Ovary (tissue), 9 donors: Measurements from ENCODE around the gene ONECUT3. TPM values are rescaled to one million over a fixed set of nuclear protein-coding genes. Genes with fewer than 3 reads are reported as not detected.

Source experiments
- DNase-seq, 5 donors: peaks; one replicate each; pipeline ENCODE4 v3.0.0-alpha.2; 2019 to 2020
- H3K27ac ChIP-seq, 2 donors: fragments of 200-600 bp; one replicate each; pipeline versions ENCODE4 v1.5.1 to v1.8.0; 2019 to 2022
- H3K27me3 ChIP-seq: fragments of 200-600 bp; one replicate; pipeline ENCODE4 v1.8.0; 2022
- H3K36me3 ChIP-seq: fragments of 200-600 bp; sonication (generic); one replicate; pipeline ENCODE4 v1.5.1; 2019
- H3K4me1 ChIP-seq: one replicate; pipeline ENCODE4 v1.8.1; 2013; ENCODE audit warnings: mild to moderate bottlenecking, moderate library complexity; ENCODE audit not compliant: insufficient read depth
- H3K4me3 ChIP-seq: fragments of 200-600 bp; sonication (generic); one replicate; pipeline ENCODE4 v1.5.1; 2017
- H3K9me3 ChIP-seq, 2 donors: fragments of 200-600 bp in 1 of 2; sonication (generic) in 1 of 2; one replicate each; pipeline versions ENCODE4 v1.5.1 to v1.8.1; 2013 to 2019; ENCODE audit warnings: mild to moderate bottlenecking in 1 of 2, moderate library complexity in 1 of 2
- EP300 ChIP-seq: sonication (generic); formaldehyde crosslinking; IDR thresholded peaks from one replicate; pipeline ENCODE4 v1.6.1; 2017; ENCODE audit warnings: antibody characterized with exemption
- POLR2A ChIP-seq: fragments of 450-650 bp; IDR thresholded peaks from one replicate; pipeline ENCODE4 v1.6.1; 2017; ENCODE audit warnings: antibody characterized with exemption, mild to moderate bottlenecking, moderate library complexity
- WGBS, 3 donors: extraction: QIAGEN DNeasy Blood & Tissue Kit in 1 of 3; methylation state at CpG; one replicate each; pipeline versions ENCODE4 v1.1.5 to v1.1.7; 2013 to 2017; 5-methylcytosine and 5-hydroxymethylcytosine counted together
- intact Hi-C, 4 donors: fragments of 100-400 bp; cut with DNase I; formaldehyde crosslinking; loops; one replicate each; pipeline versions ENCODE4 v1.11.0 to v1.15.1; 2022 to 2023
- polyA plus RNA-seq, 2 donors: library from polyadenylated mRNA; stranded (reverse); fragments of 200-250 nt in 1 of 2; fragments of 350-450 nt in 1 of 2; fragmentation: Illumina TruSeq in 1 of 2; extraction: RNeasy Lipid Tissue Mini Kit (QIAGEN cat#74804) in 1 of 2; gene quantifications; one replicate each; pipeline ENCODE4 v1.2.3, GENCODE V29; 2013 to 2014
- total RNA-seq, 7 donors: library from RNA; depleted of rRNA in 2 of 7; stranded (reverse); fragments of >200 nt in 2 of 7; fragmentation: NEBNext Ultra II Directional in 3 of 7; extraction: Animal tissue kit (Norgen Biotek cat#: 25700) in 3 of 7; gene quantifications; one replicate each; pipeline versions ENCODE4 v1.1.0 to v1.2.4, GENCODE V29; 2016 to 2023
- TF ChIP-seq, protein P1 (sequence below), 3 donors: fragments of 450-650 bp in 2 of 3; fragments of 200-600 bp in 1 of 3; IDR thresholded peaks; one replicate each; pipeline versions ENCODE4 v1.5.1 to v1.8.0; 2016 to 2022; ENCODE audit warnings: antibody characterized with exemption in 3 of 3, mild to moderate bottlenecking in 1 of 3
- donor health status: DM: no; HTN: no; CAD: no; lungs with moderate emphysema.
- donor health status: DM: no; HTN: no; CAD: no.
- donor health status: Bipolar disorder and iron deficiency.
- donor health status: DM: yes; HTN: yes; CAD: no.
- donor health status: DM: no; HTN: no; CAD: no.
- donor health status: DM: yes; HTN: yes; CAD: no.

The ONECUT3 gene
- total and polyA plus RNA-seq, 9 donors: 0.05 TPM; not detected in 8

DNA sequence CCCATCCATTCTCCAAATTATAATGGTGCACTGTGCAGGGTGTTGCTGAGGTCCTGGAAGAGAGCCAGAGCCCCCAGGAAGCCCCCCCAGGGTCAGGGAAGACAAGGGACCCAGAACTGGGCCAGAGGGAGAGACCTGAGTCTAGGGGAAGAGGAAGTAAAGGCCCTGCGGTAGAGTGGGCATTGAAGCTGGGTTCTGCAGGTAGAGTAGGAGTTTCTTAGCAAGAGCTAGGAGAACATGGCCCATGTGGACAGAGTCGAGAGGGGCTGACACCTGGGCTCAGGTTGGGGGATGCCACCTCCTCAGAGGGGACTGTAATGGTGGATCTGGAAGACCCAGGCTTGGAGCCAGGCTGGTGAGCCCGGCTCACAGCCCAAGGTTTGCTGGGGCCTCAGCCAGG is 17.0 kb upstream of the ONECUT3 start:
- no peak overlapping the region for H3K4me3 ChIP-seq
- TF ChIP-seq POLR2A (no peak), EP300 (no peak)
- TF ChIP-seq, protein P1, sequence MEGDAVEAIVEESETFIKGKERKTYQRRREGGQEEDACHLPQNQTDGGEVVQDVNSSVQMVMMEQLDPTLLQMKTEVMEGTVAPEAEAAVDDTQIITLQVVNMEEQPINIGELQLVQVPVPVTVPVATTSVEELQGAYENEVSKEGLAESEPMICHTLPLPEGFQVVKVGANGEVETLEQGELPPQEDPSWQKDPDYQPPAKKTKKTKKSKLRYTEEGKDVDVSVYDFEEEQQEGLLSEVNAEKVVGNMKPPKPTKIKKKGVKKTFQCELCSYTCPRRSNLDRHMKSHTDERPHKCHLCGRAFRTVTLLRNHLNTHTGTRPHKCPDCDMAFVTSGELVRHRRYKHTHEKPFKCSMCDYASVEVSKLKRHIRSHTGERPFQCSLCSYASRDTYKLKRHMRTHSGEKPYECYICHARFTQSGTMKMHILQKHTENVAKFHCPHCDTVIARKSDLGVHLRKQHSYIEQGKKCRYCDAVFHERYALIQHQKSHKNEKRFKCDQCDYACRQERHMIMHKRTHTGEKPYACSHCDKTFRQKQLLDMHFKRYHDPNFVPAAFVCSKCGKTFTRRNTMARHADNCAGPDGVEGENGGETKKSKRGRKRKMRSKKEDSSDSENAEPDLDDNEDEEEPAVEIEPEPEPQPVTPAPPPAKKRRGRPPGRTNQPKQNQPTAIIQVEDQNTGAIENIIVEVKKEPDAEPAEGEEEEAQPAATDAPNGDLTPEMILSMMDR (IDR thresholded peaks at IDR 0.05): no peak
- no peaks in the 10 kb centered on the region for H3K4me1 ChIP-seq
- WGBS, 3 donors: 50 to 57% (median 56%) methylated on average over 3 of the region's 3 CpGs
- H3K36me3 ChIP-seq: no peaks in the 10 kb centered on the region
- H3K27ac ChIP-seq: no peak overlapping the region
- intact Hi-C loops: no loop called here
- peaks cover 0 to 3% of the 10 kb centered on the region in 2 donors for H3K9me3 ChIP-seq
- H3K27me3 ChIP-seq: no peaks in the 10 kb centered on the region
- DNase-seq: no peak

DNA sequence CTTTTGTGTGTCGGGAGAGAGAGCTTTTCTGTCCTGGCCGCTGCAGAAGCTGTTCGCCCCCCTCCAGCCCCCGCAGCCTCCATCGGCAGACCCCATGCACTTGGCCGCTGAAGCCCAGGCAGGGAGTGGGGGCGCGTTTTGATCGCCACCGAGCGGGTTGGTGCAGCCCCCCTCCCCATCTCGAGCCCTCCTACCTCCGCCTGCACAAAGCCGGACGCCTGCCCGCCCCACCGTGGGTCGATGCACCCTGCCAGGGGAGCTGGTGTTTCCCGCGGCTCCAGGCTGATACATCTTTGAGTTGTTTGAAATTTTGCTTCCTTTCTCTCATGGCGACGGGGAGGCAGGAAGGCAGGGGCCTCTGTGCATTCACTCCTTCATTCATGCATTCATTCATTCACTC is 16.4 kb upstream of the ONECUT3 start:
- Histone ChIP-seq H3K9me3 (peaks cover 0 to 3% of the 10 kb centered on the region in 2 donors), H3K27ac (no peak overlapping the region), H3K27me3 (no peaks in the 10 kb centered on the region), H3K4me1 (no peaks in the 10 kb centered on the region), H3K4me3 (no peak overlapping the region), H3K36me3 (no peaks in the 10 kb centered on the region)
- WGBS, 3 donors: 16 to 22% (median 18%) methylated on average over 22 of the region's 22 CpGs
- intact Hi-C loops: no loop called here
- TF ChIP-seq EP300 (no peak), POLR2A (no peak)
- TF ChIP-seq, protein P1 (IDR thresholded peaks at IDR 0.05): no peak
- no peak for DNase-seq

DNA sequence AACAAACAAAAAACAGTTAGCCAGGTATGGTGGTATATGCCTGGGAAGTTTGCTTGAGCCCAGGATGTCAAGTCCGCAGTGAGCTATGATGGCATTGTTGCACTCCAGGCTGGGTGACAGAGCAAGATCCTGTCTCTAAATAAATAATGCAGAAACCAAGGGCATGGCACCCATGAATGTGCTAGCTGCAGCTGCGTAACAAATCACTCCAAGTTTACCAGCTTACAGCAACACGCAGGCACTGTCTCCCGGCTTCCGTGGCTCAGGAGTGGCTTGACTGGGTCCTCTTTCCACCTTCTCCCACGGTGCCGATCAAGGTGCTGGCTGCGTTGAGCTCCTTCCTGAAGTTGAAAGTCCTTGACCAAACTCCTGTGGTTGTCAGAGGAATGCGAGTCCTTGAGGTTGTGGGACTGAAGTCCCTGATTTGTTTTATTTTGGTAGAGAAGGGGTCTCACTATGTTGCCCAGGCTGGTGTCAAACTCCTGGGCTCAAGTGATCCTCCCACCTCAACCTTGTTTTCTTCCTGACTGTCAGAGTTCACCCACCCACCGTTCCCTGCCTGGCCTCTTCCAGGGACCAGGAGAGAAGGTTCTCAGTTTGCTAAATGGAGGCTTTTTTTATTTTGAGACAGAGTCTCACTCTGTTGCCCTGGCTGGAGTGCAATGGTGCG is 13.2 kb upstream of the ONECUT3 start:
- Histone ChIP-seq H3K9me3 (peaks cover 0 to 3% of the 10 kb centered on the region in 2 donors), H3K36me3 (no peaks in the 10 kb centered on the region), H3K4me1 (no peaks in the 10 kb centered on the region), H3K27ac (no peak overlapping the region), H3K27me3 (peaks cover 4% of the 10 kb centered on the region), H3K4me3 (no peak overlapping the region)
- TF ChIP-seq EP300 (no peak), POLR2A (no peak)
- TF ChIP-seq, protein P1 (IDR thresholded peaks at IDR 0.05): no peak
- DNase-seq: no peak
- intact Hi-C loops: no loop called here
- 86 to 90% (median 87%) methylated on average over 11 of the region's 11 CpGs for WGBS, 3 donors

DNA sequence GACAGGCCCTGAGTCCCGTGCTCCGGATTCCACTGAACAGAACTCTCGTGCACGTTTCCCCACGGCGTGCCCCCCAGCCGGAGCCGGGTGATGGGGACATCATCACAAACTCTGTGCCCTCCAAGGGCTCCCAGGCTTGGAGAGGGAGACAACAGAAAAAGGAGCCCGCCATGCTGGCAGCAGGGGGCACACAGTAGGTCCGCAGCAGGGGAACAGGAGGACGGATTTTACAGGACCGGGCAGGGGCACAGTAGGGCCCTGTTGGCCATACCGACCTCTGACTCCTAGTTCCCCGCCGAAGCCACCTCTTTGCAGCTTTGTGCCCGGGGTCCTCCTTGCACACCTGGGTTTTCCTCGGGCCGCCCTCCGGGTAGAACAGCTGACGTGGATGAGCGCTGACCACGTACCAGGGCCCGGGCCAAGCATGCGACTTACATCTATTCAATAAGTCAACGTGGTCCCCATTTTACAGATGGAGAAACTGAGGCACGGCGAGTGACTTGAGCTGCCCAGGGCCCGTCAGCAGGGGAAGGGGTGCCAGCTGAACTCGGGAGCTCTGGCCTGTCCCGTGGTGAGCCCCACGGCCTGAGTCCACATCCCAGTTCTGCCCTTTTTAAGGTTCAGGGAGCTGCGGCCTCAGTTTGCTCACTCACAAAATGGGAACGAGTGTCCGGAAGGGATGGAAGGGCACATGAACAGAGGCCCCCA is 10.2 kb upstream of the ONECUT3 start:
- Histone ChIP-seq H3K4me3 (no peak overlapping the region), H3K4me1 (no peaks in the 10 kb centered on the region), H3K9me3 (peaks cover 0 to 3% of the 10 kb centered on the region in 2 donors), H3K27ac (no peak overlapping the region), H3K27me3 (peaks cover 4% of the 10 kb centered on the region), H3K36me3 (no peaks in the 10 kb centered on the region)
- 73 to 79% (median 76%) methylated on average over 30 to 34 of the region's 34 CpGs for WGBS, 3 donors
- TF ChIP-seq EP300 (no peak), POLR2A (no peak)
- TF ChIP-seq, protein P1 (IDR thresholded peaks at IDR 0.05): no peak
- intact Hi-C loops: no loop called here
- no peak for DNase-seq
